HEK293T (cell line): ENCODE results near the gene MORF4L1.

ENCODE experiments used
- ARNT ChIP-seq: fragments of 450-650 bp; IDR thresholded peaks from 2 replicates; pipeline ENCODE4 v1.6.1; 2017; ENCODE audit warnings: mild to moderate bottlenecking
- BHLHE40 ChIP-seq: fragments of 450-650 bp; IDR thresholded peaks from 2 replicates; pipeline ENCODE4 v1.6.1; 2016; ENCODE audit warnings: mild to moderate bottlenecking, moderate library complexity, borderline replicate concordance
- CTBP1 ChIP-seq: fragments of 450-650 bp; IDR thresholded peaks from 2 replicates; pipeline ENCODE4 v1.6.1; 2016; ENCODE audit warnings: borderline replicate concordance
- FOXA1 ChIP-seq: fragments of 450-650 bp; IDR thresholded peaks from 2 replicates; pipeline ENCODE4 v1.6.1; 2016; ENCODE audit warnings: mild to moderate bottlenecking
- FOXK2 ChIP-seq: fragments of 450-650 bp; IDR thresholded peaks from 2 replicates; pipeline ENCODE4 v1.6.1; 2016; ENCODE audit warnings: mild to moderate bottlenecking
- FOXM1 ChIP-seq: fragments of 450-650 bp; IDR thresholded peaks from 2 replicates; pipeline ENCODE4 v1.6.1; 2017; ENCODE audit warnings: mild to moderate bottlenecking, borderline replicate concordance
- HDGF ChIP-seq: fragments of 450-650 bp; IDR thresholded peaks from 2 replicates; pipeline ENCODE4 v1.6.1; 2017; ENCODE audit warnings: antibody characterized with exemption, borderline replicate concordance
- NFRKB ChIP-seq: fragments of 450-650 bp; IDR thresholded peaks from 2 replicates; pipeline ENCODE4 v1.6.1; 2016; ENCODE audit warnings: mild to moderate bottlenecking, moderate library complexity
- PKNOX1 ChIP-seq: fragments of 450-650 bp; IDR thresholded peaks from 2 replicates; pipeline ENCODE4 v1.6.1; 2016
- SP1 ChIP-seq: fragments of 450-650 bp; IDR thresholded peaks from 2 replicates; pipeline ENCODE4 v1.6.1; 2017
- SUZ12 ChIP-seq: fragments of 450-650 bp; IDR thresholded peaks from 2 replicates; pipeline ENCODE4 v1.6.1; 2016; ENCODE audit warnings: mild to moderate bottlenecking
- TARDBP ChIP-seq: fragments of 450-650 bp; IDR thresholded peaks from 2 replicates; pipeline ENCODE4 v1.6.1; 2016
- ZNF384 ChIP-seq: fragments of 450-650 bp; IDR thresholded peaks from 2 replicates; pipeline ENCODE4 v1.6.1; 2016

GRCh38 chr15:78881681-78882080 lies 9.0 kb downstream of the MORF4L1 start:
- no peak for TF ChIP-seq FOXA1
- TF ChIP-seq SP1: no peak
- no peak for TF ChIP-seq HDGF
- no peak for TF ChIP-seq PKNOX1
- TF ChIP-seq FOXK2: no peak
- no peak for TF ChIP-seq ARNT
- TF ChIP-seq BHLHE40: no peak
- TF ChIP-seq CTBP1: no peak
- TF ChIP-seq FOXM1: no peak
- no peak for TF ChIP-seq ZNF384
- TF ChIP-seq TARDBP: no peak
- TF ChIP-seq NFRKB: no peak
- TF ChIP-seq SUZ12: no peak
